Activated naive CD4-positive, alpha-beta T cell (primary cell): ENCODE measurements around the gene MCEE.

Source experiments
- DNase-seq, 4 experiments: peaks; one replicate each; lab custom pipeline; 2025; lab: John Stamatoyannopoulos, UW

MCEE gene

DNA sequence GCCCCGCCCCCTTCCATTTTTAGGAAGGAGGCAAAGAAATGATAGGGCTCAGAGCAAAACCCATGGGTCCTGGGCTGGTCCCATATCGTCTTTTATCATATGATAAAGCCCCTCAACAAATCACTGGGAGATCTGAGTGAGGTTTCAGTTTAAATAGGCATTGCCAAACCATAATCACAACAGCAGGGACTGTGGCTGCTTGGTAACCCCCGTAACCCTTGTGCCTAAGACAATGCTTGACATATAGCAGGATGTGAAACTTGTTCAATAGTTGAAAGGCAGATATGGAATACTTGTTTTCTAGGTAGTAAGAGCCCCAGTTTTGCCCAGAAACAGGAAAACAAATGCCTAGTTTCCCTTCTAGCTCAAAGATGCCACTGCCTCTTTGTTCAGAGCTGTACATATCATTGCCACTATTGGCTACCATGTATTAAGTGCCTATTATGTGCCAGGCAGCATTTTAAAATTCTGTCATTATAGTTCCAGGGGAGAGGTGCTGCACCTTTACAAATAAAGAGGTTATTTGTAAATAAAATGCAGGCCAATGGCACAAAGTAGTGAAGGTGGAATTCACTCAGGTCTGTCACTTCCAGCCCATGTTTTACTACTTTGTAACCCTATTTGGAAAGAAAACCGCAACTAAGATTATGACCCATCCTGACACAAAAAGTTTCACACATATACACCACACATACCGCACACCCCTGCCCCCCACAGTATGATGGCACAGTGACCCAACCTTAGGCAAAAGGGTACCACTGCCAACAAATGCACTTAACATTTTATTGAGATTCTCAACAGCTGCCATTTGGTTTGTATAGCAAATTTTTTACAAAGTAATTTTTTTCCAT lies 47.4 kb downstream of the MCEE start:
- no peak for DNase-seq

DNA sequence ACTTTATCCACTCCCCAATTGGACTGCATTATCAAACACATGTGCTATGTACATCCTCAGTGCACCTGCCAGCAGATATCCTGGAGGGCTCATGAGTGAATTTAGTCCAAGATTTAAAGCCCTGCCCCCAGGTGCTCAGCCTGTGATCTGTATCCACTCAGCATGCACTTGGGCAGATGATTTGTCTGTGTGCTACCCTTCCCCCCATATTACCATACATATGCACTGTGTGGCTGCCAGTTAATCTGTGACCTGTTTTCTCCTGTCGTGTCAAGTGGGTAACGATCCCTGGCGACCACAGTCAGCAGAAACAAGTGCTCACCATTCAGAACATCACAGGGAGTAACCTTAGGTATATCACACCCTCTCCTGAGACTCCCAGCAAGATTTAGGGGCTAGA lies 51.4 kb downstream of the MCEE start:
- no peak for DNase-seq

DNA sequence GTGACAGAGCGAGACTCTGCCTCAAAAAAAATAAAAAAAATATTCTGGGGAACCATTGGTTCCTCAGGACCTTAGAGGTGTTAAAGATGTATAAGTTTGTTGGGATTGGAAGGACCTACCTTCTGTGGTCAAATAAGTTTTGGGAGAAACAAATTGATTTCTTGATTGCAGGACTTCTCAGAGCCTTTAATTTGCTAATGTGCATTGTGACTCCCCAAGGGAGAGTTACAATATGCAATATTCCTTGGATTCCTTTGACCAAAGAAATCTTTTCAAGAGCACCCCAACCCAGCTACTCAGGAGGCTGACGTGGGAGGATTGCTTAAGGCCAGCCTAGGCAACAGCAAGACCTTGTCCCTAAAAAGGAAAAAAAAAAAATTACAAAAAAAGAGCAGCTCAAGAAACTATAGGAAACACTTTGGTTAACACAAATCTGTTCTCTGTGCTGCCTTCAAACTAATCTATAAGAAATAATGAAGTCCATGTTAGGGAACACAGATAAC lies 55.1 kb downstream of the MCEE start:
- DNase-seq: no peak

DNA sequence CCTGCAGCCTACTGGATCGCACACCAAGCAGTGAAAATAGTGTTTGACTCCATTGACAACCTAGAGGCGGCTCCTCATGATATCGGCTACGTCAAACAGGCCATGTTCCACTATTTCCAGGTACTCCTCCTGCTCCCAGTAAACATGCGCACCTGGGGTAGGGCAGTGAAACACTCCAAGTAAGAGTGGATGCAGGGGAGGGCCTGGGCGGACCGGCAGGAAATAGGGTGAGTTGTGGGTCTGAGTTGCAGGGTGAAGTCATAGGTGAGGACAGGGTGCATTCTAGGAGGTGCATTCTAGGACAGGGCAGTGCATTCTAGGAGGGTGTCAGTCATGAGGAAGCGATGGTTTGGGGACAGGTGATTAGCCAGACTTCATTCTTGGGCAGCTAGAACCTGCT lies 56.6 kb downstream of the MCEE start:
- DNase-seq: no peak

DNA sequence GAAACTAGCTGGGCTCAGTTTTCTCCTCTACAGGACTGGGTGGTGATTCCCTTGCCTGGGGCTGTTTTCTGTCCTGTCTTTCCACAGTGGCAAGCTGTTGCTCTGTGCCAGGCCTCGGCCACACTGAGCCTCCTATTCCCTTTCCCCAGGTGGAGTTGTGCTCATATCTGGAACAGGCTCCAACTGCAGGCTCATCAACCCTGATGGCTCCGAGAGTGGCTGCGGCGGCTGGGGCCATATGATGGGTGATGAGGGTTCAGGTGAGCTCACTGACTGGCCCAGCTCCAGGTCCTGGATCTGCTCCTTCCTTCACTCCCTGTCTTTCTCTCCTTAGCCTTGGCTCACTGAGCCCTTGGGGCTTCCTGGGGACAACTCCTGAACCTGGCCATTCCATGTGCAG lies 57.5 kb downstream of the MCEE start:
- no peak for DNase-seq

DNA sequence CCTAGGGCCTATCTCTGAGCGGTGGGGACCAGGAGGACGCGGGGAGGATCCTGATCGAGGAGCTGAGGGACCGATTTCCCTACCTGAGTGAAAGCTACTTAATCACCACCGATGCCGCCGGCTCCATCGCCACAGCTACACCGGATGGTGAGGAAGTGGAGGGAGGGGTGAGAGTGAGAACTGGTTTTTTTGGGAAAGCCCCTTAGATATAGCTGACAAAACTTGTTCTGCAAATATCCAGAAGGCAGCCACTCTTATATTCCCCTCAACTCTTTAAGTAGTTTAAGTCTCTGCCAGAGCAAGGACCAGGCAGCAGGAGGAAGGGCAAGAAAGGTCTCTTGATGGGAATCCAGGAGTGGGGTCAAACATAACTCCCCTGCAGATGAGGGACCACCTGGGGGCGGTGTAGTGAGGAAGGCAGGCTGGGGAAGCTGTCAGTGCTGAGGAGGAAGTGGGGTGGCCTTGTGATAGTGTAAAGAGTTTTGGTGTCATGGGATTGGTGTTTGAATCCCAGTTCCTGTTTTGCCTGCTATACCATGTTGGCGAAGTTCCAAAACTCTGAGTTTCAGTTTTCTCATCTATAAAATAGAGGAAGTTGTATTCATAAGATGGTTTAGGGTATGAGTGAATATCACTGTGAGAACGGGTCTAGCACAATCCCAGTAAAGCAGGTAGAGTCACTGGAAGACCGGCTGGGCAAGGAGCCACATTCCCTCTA lies 58.2 kb downstream of the MCEE start:
- peak in 1 of 4 experiments; percentile 14 for DNase-seq

DNA sequence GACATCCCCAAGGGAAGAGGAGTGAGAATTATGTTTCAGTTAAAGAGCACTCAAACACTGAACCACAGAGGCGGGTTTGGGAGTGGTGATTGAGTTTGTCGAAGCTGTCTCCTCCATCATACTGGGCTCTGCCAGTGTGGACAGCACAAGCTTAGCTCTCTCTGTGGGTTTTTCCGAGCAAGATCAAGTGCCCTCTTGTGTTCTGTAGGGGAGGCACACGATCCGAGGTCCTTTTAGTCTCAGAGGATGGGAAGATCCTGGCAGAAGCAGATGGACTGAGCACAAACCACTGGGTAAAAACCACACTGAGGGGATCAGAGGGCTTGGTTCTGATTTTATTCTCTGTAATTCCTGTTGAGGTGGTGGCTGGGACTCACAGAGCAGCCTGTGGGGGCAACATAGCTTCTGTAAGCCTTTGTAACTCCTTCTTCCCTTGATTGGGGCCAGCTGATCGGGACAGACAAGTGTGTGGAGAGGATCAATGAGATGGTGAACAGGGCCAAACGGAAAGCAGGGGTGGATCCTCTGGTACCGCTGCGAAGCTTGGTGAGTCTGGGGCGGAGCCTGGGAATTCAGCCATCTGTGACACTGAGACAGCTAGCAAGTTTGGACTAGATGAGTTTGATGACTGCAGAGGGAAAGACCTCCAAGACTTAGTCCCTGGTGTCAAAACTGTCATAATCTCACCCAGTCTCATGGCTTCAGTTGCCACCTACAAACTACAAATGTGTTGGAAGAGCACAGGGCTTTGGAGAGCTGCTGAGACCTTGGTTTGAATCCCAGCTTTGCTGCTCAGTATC lies 59.5 kb downstream of the MCEE start:
- DNase-seq: no peak

DNA sequence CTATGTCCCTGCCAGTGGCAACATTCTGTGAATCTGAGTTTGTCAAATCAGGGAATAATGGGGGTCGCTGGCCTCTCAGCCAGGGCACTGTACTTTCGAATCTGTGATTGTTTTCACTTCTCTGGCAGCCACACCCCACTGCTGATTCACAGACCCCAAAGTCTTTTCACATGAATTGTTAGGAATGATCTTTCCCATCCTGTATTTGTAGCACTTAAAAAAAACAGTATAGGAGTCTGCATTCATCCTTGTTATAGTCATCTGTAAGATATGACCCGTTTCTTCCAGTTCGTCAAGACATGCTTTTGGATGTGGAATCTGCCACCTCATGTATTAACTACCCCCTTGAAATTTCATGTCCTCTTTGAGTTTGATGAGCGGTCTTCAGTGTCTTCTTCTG lies 60.7 kb downstream of the MCEE start:
- DNase-seq: no peak

DNA sequence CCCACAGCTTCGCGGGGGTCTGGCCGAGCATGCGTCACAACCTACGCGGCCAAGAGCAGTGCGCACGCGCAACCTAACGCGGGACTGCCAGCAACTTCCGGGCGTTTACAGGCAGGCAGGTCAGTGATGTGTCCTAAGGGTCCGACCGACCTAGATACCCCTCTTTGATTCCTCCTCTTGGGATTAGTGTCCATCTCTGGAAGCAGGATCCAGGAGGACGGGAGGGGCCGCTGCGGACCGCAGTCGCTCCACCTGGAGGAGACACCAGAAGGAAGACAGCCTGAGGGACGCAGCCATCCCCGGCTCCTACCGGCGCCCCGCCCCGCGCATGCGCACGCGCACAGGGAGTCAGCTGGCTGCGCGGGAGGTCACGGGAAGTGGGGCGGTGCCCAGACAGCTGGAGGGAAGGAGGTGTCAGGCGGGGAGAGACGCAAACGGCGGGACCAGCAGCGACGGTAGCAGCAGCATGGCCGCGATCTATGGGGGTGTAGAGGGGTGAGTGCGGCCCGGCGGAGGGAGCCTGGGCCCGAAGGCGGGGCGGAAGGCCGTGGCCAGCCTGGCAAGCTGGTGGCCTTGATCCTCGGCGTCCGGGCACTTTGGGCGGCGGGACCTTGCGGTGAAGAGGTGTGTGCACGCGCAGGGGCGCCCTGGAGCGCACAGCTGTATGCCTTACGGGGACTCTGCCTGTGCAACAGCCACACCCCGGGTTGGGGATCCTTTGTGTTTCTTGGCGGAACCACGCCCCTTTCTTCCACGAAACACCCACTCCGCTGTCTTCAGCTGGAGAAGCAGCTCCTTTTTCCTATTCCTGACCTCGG lies 61.6 kb downstream of the MCEE start, which contains the start of gene NAGK:
Gene NAGK (plus strand): TSS at position 431 of the 818 bp plus-strand sequence. CDS start 36 bp downstream, at position 467.
- peak; percentile 95 to 99 (median 96) for DNase-seq

DNA sequence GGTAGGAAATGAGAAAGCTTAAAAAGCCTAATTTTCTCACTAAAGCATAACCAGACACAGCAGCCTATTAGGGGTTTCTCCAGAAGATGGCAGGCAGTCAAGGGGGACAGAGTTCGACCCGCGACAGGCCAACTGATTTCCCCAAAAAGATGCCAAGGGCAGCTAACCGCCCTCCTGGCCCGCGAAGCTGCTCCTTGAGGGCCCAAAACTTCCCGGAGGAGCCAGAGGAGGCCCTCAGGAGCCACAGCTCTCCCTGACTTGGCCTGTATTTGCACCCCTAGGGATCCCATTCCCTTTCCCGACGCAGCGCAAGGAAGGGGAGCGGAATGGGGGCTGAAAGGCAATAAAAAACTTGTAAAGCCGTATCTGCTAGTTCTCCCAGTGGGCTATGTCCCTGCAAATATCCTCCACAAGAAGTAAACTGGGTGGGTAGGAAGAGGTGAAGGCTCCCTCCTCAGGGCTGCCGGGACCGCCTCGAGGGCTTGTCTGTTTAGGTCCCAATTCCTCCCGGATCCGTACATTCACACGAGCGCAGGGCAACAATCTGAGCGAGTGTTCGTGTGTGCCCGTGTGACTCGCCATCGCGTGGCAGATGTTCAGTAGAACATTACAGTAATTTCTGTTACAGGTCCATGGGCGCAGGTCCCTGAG lies 62.3 kb downstream of the MCEE start:
- no peak for DNase-seq

DNA sequence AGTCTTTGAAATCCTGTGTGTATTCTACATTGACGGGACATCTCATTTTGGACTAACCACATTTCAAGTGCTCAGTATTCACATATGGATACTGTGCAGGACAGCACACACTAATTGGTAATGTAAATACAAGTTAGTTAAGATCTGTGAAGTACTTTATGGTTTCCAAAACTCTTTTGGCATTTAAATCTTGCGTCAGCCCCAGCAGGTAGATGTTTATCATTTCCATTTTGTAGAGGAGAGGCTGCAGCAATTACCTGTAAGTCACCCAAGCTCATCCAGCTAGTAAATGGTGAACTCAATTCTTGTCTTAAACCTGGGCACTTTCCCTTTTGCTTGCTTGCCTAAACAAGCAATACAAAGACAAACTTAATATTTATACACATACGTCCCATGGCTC lies 63.2 kb downstream of the MCEE start:
- no peak for DNase-seq

DNA sequence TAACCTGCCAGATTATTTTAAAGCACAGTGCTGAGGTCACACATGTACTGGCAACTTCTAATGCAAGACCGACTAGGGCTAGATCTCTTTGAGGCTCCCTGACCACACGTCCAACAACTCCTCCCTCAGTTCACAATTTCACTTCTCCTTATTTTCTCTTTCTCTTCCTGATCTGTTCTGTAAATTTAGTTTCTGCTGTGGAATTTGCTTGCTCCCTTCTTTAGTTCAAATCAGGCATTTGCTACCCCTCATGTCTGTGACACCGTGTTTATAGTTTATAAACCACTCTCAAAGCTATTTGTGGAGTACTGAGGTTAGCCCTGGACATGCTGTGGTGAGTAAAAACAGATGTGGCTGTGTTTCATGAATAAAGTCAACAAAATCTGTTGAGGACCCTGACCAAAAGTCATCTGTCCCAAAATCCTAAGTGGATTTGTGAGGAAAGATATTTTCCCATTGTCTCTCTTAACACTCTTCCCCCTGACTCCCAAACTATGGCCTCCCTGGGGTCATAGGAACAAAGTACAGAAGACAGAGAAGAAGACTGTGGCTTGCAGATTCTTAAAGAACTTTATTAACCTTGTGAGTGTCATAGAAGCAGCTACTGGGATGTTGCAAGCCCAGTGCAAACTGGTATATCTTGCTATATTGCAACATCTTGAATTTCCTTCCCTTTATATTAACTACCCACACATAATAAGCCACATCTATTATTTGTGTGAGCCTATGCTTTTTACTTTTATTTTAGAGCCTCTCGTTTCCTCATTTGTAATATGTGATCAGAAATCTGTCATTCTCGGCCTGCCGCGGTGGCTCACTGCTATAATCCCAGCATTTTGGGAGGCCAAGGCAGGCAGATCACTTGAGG lies 65.0 kb downstream of the MCEE start:
- DNase-seq: no peak

DNA sequence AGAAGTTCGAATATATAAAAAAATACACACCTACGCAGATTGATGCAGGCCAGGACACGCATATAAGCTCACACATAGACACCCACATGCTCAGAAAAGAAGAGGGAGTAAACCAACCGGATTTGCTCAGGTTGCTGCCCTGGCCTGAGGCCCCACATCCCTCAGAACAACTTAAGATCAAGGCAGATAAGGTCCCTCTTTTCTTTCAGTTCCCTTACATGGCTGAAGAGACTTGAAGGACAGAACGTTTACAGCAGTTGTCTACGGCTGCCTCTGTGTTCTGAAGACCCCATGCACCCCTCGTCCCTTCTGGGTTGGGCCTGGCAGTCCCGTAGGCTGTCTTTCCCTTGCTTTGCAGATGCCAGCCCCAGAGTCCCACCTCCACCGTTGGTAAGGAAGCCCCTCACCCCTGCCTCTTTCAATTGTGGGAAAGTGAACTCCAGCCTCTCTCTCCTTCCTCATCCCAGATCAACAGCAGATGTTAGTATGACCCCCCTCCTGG lies 65.9 kb downstream of the MCEE start:
- no peak for DNase-seq

DNA sequence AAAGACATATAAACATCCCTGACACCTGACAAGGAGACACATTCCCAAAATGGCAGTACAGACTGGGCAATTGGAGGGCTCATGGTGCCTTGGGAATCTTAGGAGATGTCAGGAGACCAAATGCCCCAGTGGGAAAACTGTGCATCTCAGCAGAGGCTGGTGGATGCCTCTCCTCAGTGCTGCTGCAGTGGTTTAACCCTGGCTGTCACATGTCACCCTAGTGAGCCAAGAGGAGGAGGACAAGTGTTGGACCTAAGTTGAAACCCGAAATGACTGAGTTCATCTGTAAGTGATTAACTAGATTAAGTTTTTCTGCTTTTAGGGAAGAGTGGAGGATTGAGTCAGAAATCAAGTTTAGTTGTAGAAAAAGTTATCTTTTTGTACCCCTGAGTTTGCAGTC lies 66.8 kb downstream of the MCEE start:
- DNase-seq: no peak

DNA sequence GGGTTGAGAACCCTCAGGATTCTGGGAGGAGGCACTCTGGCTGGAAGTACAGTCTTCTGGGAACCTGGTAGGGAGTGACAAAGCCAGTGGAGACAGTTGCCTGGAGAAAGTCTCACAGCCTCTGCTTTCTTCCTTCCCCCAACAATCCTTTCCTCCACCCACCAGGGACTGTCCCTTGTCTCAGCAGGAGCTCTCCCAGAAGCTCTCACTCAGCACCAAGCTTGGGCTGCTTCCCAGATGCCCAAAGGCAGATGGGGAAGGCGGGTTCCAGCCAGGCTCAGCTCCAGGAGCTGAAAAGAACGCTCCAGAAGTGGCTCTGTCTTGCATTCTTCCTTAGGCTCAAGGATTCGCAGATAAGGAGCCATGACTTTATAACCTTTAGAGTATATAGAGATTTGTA lies 69.2 kb downstream of the MCEE start:
- no peak for DNase-seq

DNA sequence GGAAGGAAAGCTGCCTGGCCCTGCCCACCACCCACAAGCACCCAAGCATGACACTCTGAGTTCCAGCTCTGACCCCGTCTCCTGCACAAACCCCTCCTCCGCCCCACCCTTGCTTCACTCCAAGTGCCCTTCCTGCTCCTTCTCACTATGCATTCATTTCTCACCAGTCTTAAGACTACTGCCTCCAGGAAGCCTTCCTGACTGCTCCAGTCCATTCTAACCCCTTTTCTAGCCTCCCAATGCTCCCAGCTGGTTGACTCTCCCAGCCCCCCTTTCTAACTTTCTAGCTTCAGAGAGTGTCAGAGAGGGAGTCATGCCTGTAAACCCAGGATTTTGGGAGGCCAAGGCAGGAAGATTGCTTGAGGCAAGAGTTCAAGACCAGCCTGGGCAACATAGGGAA lies 69.8 kb downstream of the MCEE start:
- DNase-seq: no peak
